Neural cell (in vitro differentiated cells): ENCODE data around the gene ZNF514. TPM values are rescaled to one million over a fixed set of nuclear protein-coding genes. Genes with fewer than 3 reads are reported as not detected.

ENCODE experiments used
- H2AFZ ChIP-seq: fragments of 200-600, 300-800 bp; sonication (generic), shearing (Covaris generic); 2 replicates; pipeline ENCODE4 v1.6.0; 2014; ENCODE audit warnings: low read depth, mild to moderate bottlenecking, antibody characterized with exemption, low read length, moderate library complexity
- H3F3A ChIP-seq: fragments of 200-600 bp; shearing (Covaris generic); 2 replicates; pipeline ENCODE4 v1.6.1; 2016; ENCODE audit warnings: mild to moderate bottlenecking, moderate library complexity, mixed read lengths, antibody characterized with exemption, low read length; ENCODE audit not compliant: insufficient read depth, poor library complexity, severe bottlenecking
- H3K27ac ChIP-seq: fragments of 200-600, 300-800 bp; sonication (generic), shearing (Covaris generic); 2 replicates; pipeline ENCODE4 v1.5.1; 2014; ENCODE audit warnings: mild to moderate bottlenecking, low read length, moderate library complexity
- H3K27me3 ChIP-seq: fragments of 300-800, 200-600 bp; sonication (generic), shearing (Covaris generic); 2 replicates; pipeline ENCODE4 v1.6.0; 2014; ENCODE audit warnings: mild to moderate bottlenecking, low read depth, low read length, moderate library complexity; ENCODE audit not compliant: insufficient read depth
- H3K36me3 ChIP-seq: fragments of 300-800, 200-600 bp; sonication (generic), shearing (Covaris generic); 2 replicates; pipeline ENCODE4 v1.5.1; 2014; ENCODE audit warnings: mild to moderate bottlenecking, antibody characterized with exemption, low read length, moderate library complexity; ENCODE audit not compliant: insufficient read depth
- H3K4me2 ChIP-seq: fragments of 300-800, 200-600 bp; sonication (generic), shearing (Covaris generic); 2 replicates; pipeline ENCODE4 v1.6.0; 2014; ENCODE audit warnings: mild to moderate bottlenecking, low read length
- H3K4me3 ChIP-seq: fragments of 300-800, 200-600 bp; sonication (generic), shearing (Covaris generic); 2 replicates; pipeline ENCODE4 v1.5.1; 2014; ENCODE audit warnings: mild to moderate bottlenecking, low read length, moderate library complexity
- H3K79me2 ChIP-seq: fragments of 200-600 bp; shearing (Covaris generic); replicated peaks from 2 replicates; pipeline ENCODE4 v1.6.0; 2014; ENCODE audit warnings: mild to moderate bottlenecking, low read length, moderate library complexity; ENCODE audit not compliant: insufficient read depth
- H3K9ac ChIP-seq: fragments of 300-800, 200-600 bp; sonication (generic), shearing (Covaris generic); 2 replicates; pipeline ENCODE4 v1.6.1; 2016; ENCODE audit warnings: mild to moderate bottlenecking, low read length, mixed read lengths
- H3K9me2 ChIP-seq: fragments of 200-600 bp; shearing (Covaris generic); 2 replicates; pipeline ENCODE4 v1.6.1; 2016; ENCODE audit warnings: mild to moderate bottlenecking, low read length, mixed read lengths; ENCODE audit not compliant: insufficient read depth
- H3K9me3 ChIP-seq: fragments of 200-600, 300-800 bp; sonication (generic), shearing (Covaris generic); 2 replicates; pipeline ENCODE4 v1.6.1; 2016; ENCODE audit warnings: mild to moderate bottlenecking, mixed run types, low read length, moderate library complexity, mixed read lengths
- H4K20me1 ChIP-seq: fragments of 200-600 bp; shearing (Covaris generic); 2 replicates; pipeline ENCODE4 v1.6.1; 2016; ENCODE audit warnings: mild to moderate bottlenecking, mixed run types; ENCODE audit not compliant: insufficient read depth
- CTCF ChIP-seq: fragments of 450-650 bp; IDR thresholded peaks from 2 replicates; pipeline ENCODE4 v1.5.1; 2014; ENCODE audit warnings: antibody characterized with exemption, mild to moderate bottlenecking, moderate library complexity; ENCODE audit not compliant: poor library complexity, severe bottlenecking
- EP300 ChIP-seq: fragments of 450-650 bp; conservative IDR thresholded peaks from 2 replicates; pipeline ENCODE4 v1.6.1; 2014; ENCODE audit warnings: antibody characterized with exemption, mild to moderate bottlenecking, moderate library complexity; ENCODE audit not compliant: poor library complexity, severe bottlenecking
- EZH2 ChIP-seq: fragments of 200-600, 300-800 bp; shearing (Covaris generic), sonication (generic); IDR thresholded peaks from 2 replicates; pipeline ENCODE4 v1.6.1; 2014; ENCODE audit warnings: antibody characterized with exemption, low read length, borderline replicate concordance, mild to moderate bottlenecking; ENCODE audit not compliant: insufficient read depth, poor library complexity, severe bottlenecking
- MXI1 ChIP-seq: fragments of 450-650 bp; conservative IDR thresholded peaks from 2 replicates; pipeline ENCODE4 v1.6.1; 2014; ENCODE audit warnings: antibody characterized with exemption, mild to moderate bottlenecking; ENCODE audit not compliant: poor library complexity, severe bottlenecking
- POLR2AphosphoS5 ChIP-seq: IDR thresholded peaks from 2 replicates; pipeline ENCODE4 v1.6.1; 2012
- RAD21 ChIP-seq: fragments of 450-650 bp; conservative IDR thresholded peaks from 2 replicates; pipeline ENCODE4 v1.6.1; 2014; ENCODE audit warnings: antibody characterized with exemption, mild to moderate bottlenecking, moderate library complexity
- REST ChIP-seq: IDR thresholded peaks from 2 replicates; pipeline ENCODE4 v1.6.1; 2012; ENCODE audit warnings: borderline replicate concordance
- SMC3 ChIP-seq: fragments of 450-650 bp; conservative IDR thresholded peaks from 2 replicates; pipeline ENCODE4 v1.6.1; 2014; ENCODE audit warnings: antibody characterized with exemption, mild to moderate bottlenecking, moderate library complexity; ENCODE audit not compliant: poor library complexity
- TAF1 ChIP-seq: IDR thresholded peaks from 2 replicates; pipeline ENCODE4 v1.6.1; 2012; ENCODE audit warnings: low read depth
- polyA plus RNA-seq: library from polyadenylated mRNA; depleted of rRNA; stranded (reverse); fragments of >200 nt; gene quantifications from 2 replicates; pipeline ENCODE4 v1.2.3, GENCODE V29; 2014

Gene ZNF514
- polyA plus RNA-seq, 1 donor from 2014 or later = 32.8 TPM

- peaks cover 5% of the 10 kb centered on the region for H3K36me3 ChIP-seq
- H3K9me2 ChIP-seq = no peaks in the 10 kb centered on the region
- peaks cover 2% of the 10 kb centered on the region for H3K79me2 ChIP-seq
- H3K9me3 ChIP-seq = no peaks in the 10 kb centered on the region
- H3K9ac ChIP-seq = no peak overlapping the region
- no peak overlapping the region for H2AFZ ChIP-seq
- H3K4me2 ChIP-seq = no peak overlapping the region
- no peak overlapping the region for H3K4me3 ChIP-seq
- no peaks in the 10 kb centered on the region for H3K27me3 ChIP-seq
- TF ChIP-seq EZH2 = no peak
- no peak for TF ChIP-seq REST
- TF ChIP-seq SMC3 = no peak
- no peak for TF ChIP-seq MXI1
- no peak for TF ChIP-seq EP300
- H3K27ac ChIP-seq = no peak overlapping the region
- H4K20me1 ChIP-seq = no peaks in the 10 kb centered on the region
- no peaks in the 10 kb centered on the region for H3F3A ChIP-seq
Measured at GRCh38 chr2:95113464-95113863, 46.2 kb downstream of the ZNF514 start.

- no peak overlapping the region for H3K4me3 ChIP-seq
- H4K20me1 ChIP-seq = no peaks in the 10 kb centered on the region
- H3K4me2 ChIP-seq = no peak overlapping the region
- no peak for TF ChIP-seq POLR2AphosphoS5
- TF ChIP-seq SMC3 = no peak
- TF ChIP-seq EP300 = no peak
- no peak for TF ChIP-seq TAF1
- no peak for TF ChIP-seq RAD21
- TF ChIP-seq EZH2 = no peak
- TF ChIP-seq CTCF = no peak
- TF ChIP-seq MXI1 = no peak
- no peak overlapping the region for H3K9ac ChIP-seq
- H2AFZ ChIP-seq = no peak overlapping the region
- H3K27me3 ChIP-seq = no peaks in the 10 kb centered on the region
- no peaks in the 10 kb centered on the region for H3K79me2 ChIP-seq
- H3K27ac ChIP-seq = no peak overlapping the region
- peaks cover 14% of the 10 kb centered on the region for H3K36me3 ChIP-seq
- H3F3A ChIP-seq = no peaks in the 10 kb centered on the region
- no peaks in the 10 kb centered on the region for H3K9me3 ChIP-seq
- H3K9me2 ChIP-seq = no peaks in the 10 kb centered on the region
Measured at GRCh38 chr2:95110395-95110794, 49.3 kb downstream of the ZNF514 start.

GRCh38 chr2:95109260-95109659 is 50.4 kb downstream of the ZNF514 start:
- Histone ChIP-seq H3K9ac (no peak overlapping the region), H3K9me3 (no peaks in the 10 kb centered on the region), H3K9me2 (no peaks in the 10 kb centered on the region), H3K27ac (no peak overlapping the region), H3K4me3 (no peak overlapping the region), H3F3A (no peaks in the 10 kb centered on the region), H3K36me3 (peaks cover 14% of the 10 kb centered on the region), H3K79me2 (no peaks in the 10 kb centered on the region), H3K27me3 (no peaks in the 10 kb centered on the region), H3K4me2 (no peak overlapping the region), H2AFZ (no peak overlapping the region), H4K20me1 (no peaks in the 10 kb centered on the region)
- TF ChIP-seq REST (no peak), TAF1 (no peak), MXI1 (no peak)
